Measurements from ENCODE around the gene TMEM198.
A peak's percentile ranks its signal among the peaks of the same experiment; 100 is the strongest.

- no peak for TF ChIP-seq CTCF (conservative IDR thresholded peaks at IDR 0.05; ENCODE audit: low read depth in 2 of 2)
- TF ChIP-seq EZH2 (IDR thresholded peaks at IDR 0.05; ENCODE audit: low read depth, unreplicated experiment), result peak; percentile 2
- TF ChIP-seq NANOG (IDR thresholded peaks at IDR 0.05; ENCODE audit: borderline replicate concordance), result no peak
- TF ChIP-seq POLR2AphosphoS5 (IDR thresholded peaks at IDR 0.05; ENCODE audit: low read depth), result no peak
- TF ChIP-seq ETS1 (IDR thresholded peaks at IDR 0.05), result no peak
- no peak for TF ChIP-seq ZNF462 (CRISPR knock-in tag; IDR thresholded peaks at IDR 0.05)
- TF ChIP-seq EZH2phosphoT487 (IDR thresholded peaks at IDR 0.05; ENCODE audit: unreplicated experiment), result no peak
- TF ChIP-seq REST (IDR thresholded peaks at IDR 0.05; ENCODE audit: unreplicated experiment), result no peak
- TF ChIP-seq JUNB (IDR thresholded peaks at IDR 0.05; ENCODE audit: unreplicated experiment), result no peak
- TF ChIP-seq ZNF331 (CRISPR knock-in tag; IDR thresholded peaks at IDR 0.05; ENCODE audit: low read depth), result no peak
- no peak for TF ChIP-seq CREB1 (CRISPR knock-in tag; IDR thresholded peaks at IDR 0.05; ENCODE audit: low read depth)
- no peak for TF ChIP-seq ZNF114 (CRISPR knock-in tag; IDR thresholded peaks at IDR 0.05)
- no peak for TF ChIP-seq STAT1 (IDR thresholded peaks at IDR 0.05; ENCODE audit: unreplicated experiment)
Observed at GRCh38 chr2:219514196-219514761, 29.5 kb upstream of the TMEM198 start, which contains the start of gene ASIC4.

Measured in GM23338 (cell line).